Measurements from ENCODE around the gene WWC1.

WWC1 gene

GRCh38 chr5:168457542-168457941, 166.1 kb downstream of the WWC1 start:
- TF ChIP-seq CTCF (IDR thresholded peaks at IDR 0.05; ENCODE audit: low read depth, low read length), result no peak
- Histone ChIP-seq H3K27me3 (no peaks in the 10 kb centered on the region), H3K4me3 (ENCODE audit: low read depth, low read length) (no peak overlapping the region), H3K4me1 (no peaks in the 10 kb centered on the region), H3K36me3 (no peaks in the 10 kb centered on the region), H3K9me3 (0 out of 2 replicates have a peak, but pooled peaks cover 4% of the 10 kb centered on the region)
- DNase-seq, result no peak

- Histone ChIP-seq H3K4me1 (no peaks in the 10 kb centered on the region), H3K27me3 (no peaks in the 10 kb centered on the region), H3K9me3 (0 out of 2 replicates have a peak, but pooled peaks cover 4% of the 10 kb centered on the region), H3K4me3 (ENCODE audit: low read depth, low read length) (no peak overlapping the region), H3K36me3 (no peaks in the 10 kb centered on the region)
- TF ChIP-seq CTCF (IDR thresholded peaks at IDR 0.05; ENCODE audit: low read depth, low read length), result no peak
- DNase-seq, result no peak
Measured at GRCh38 chr5:168460606-168461005, 169.2 kb downstream of the WWC1 start.

GRCh38 chr5:168463081-168463480, 171.6 kb downstream of the WWC1 start:
- DNase-seq, result no peak
- no peaks in the 10 kb centered on the region for H3K9me3 ChIP-seq
- H3K27me3 ChIP-seq, result no peaks in the 10 kb centered on the region
- H3K4me1 ChIP-seq, result no peaks in the 10 kb centered on the region
- no peak overlapping the region for H3K4me3 ChIP-seq (ENCODE audit: low read depth, low read length)
- TF ChIP-seq CTCF (IDR thresholded peaks at IDR 0.05; ENCODE audit: low read depth, low read length), result no peak
- H3K36me3 ChIP-seq, result no peaks in the 10 kb centered on the region

GRCh38 chr5:168464214-168464613, 172.8 kb downstream of the WWC1 start:
- Histone ChIP-seq H3K4me3 (ENCODE audit: low read depth, low read length) (no peak overlapping the region), H3K9me3 (no peaks in the 10 kb centered on the region), H3K36me3 (no peaks in the 10 kb centered on the region), H3K27me3 (no peaks in the 10 kb centered on the region), H3K4me1 (no peaks in the 10 kb centered on the region)
- no peak for DNase-seq
- no peak for TF ChIP-seq CTCF (IDR thresholded peaks at IDR 0.05; ENCODE audit: low read depth, low read length)

GRCh38 chr5:168464641-168465040, 173.2 kb downstream of the WWC1 start:
- no peaks in the 10 kb centered on the region for H3K9me3 ChIP-seq
- H3K36me3 ChIP-seq, result no peaks in the 10 kb centered on the region
- DNase-seq, result no peak
- no peaks in the 10 kb centered on the region for H3K27me3 ChIP-seq
- H3K4me3 ChIP-seq (ENCODE audit: low read depth, low read length), result no peak overlapping the region
- no peak for TF ChIP-seq CTCF (IDR thresholded peaks at IDR 0.05; ENCODE audit: low read depth, low read length)
- H3K4me1 ChIP-seq, result no peaks in the 10 kb centered on the region

- no peaks in the 10 kb centered on the region for H3K4me1 ChIP-seq
- no peak for TF ChIP-seq CTCF (IDR thresholded peaks at IDR 0.05; ENCODE audit: low read depth, low read length)
- H3K9me3 ChIP-seq, result no peaks in the 10 kb centered on the region
- DNase-seq, result no peak
- H3K4me3 ChIP-seq (ENCODE audit: low read depth, low read length), result no peak overlapping the region
- no peaks in the 10 kb centered on the region for H3K27me3 ChIP-seq
- H3K36me3 ChIP-seq, result no peaks in the 10 kb centered on the region
Measured at GRCh38 chr5:168467755-168468330, 176.4 kb downstream of the WWC1 start.

All from BE2C (cell line).